ENCODE data around the gene STPG1.
"Not testable (repeated sequence)": the region's sequence is repeated elsewhere in the genome, so short reads cannot be mapped to it uniquely, and the experiment has no call there.

The STPG1 gene

DNA sequence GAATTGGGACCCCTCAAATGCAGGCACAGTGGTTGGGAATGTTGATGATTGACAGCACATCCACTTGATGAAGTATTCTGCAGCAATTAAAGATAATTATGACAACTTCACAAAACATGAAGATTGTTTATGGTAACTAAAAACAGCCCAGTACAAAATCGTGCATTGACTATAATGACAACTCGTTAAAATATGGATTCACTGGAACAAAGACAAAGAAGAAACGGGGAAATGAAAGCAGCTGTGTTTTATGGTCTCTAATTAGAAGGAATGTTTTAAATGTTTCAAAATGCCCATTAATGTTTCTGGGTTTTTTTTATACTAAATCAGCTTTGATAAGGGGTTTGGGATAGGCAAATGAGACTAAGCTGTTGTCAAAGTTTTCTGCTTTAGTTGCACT is 38.2 kb upstream of the STPG1 start:
- TF ChIP-seq, protein P1, sequence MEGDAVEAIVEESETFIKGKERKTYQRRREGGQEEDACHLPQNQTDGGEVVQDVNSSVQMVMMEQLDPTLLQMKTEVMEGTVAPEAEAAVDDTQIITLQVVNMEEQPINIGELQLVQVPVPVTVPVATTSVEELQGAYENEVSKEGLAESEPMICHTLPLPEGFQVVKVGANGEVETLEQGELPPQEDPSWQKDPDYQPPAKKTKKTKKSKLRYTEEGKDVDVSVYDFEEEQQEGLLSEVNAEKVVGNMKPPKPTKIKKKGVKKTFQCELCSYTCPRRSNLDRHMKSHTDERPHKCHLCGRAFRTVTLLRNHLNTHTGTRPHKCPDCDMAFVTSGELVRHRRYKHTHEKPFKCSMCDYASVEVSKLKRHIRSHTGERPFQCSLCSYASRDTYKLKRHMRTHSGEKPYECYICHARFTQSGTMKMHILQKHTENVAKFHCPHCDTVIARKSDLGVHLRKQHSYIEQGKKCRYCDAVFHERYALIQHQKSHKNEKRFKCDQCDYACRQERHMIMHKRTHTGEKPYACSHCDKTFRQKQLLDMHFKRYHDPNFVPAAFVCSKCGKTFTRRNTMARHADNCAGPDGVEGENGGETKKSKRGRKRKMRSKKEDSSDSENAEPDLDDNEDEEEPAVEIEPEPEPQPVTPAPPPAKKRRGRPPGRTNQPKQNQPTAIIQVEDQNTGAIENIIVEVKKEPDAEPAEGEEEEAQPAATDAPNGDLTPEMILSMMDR (IDR thresholded peaks at IDR 0.05), result no peak
- TF ChIP-seq ZFX (IDR thresholded peaks at IDR 0.05; ENCODE audit: borderline replicate concordance), result no peak
- H3K27ac ChIP-seq, result no peak overlapping the region

DNA sequence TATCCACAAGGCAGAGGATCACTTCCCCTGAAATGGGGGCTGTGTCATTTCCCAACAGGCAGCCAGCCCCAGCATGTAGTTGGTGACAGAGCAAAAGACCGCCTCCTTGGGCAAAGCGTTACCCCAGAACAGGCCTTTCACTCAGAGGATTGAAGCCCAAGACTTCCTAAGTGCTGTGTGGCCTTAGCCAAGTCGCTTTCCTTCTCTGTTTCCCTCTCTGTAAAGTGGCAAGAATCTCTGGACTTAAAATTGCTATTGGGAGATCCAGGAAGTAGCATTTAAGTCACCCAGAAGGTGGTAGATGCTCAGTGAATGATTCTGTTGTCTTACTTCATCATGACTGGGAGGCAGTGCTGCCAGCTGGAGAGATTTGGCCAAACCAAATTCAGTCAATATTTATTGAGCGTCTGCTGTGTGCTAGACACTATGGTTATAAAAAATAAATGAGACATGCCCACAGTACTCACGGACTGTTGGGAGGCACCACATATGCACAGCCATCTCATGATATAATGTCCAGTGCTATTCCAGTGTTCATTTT is 37.3 kb upstream of the STPG1 start:
- H3K27ac ChIP-seq, result no peak overlapping the region
- no peak for TF ChIP-seq ZFX (IDR thresholded peaks at IDR 0.05; ENCODE audit: borderline replicate concordance)
- TF ChIP-seq, protein P1 (IDR thresholded peaks at IDR 0.05), result no peak

DNA sequence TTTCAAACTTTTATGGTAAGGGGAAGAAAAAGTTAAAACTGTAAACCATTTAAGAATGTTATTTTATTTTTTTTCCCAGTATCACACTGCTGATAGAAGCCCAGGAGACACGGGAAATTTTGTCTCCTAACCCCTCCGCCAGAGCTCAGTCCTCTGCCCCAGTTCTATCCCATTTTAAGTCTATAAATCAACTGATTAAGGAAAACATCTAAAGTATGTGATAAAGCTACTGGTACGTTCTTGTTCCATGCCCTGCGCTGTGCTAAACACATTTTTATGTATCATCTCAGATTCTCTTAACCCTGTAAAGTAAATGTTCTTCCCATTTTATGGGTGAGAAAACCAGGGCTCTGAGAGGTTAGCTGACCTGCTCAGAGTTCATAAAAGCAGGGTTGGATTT is 36.7 kb upstream of the STPG1 start:
- no peak overlapping the region for H3K27ac ChIP-seq
- no peak for TF ChIP-seq ZFX (IDR thresholded peaks at IDR 0.05; ENCODE audit: borderline replicate concordance)
- TF ChIP-seq, protein P1 (IDR thresholded peaks at IDR 0.05), result no peak

DNA sequence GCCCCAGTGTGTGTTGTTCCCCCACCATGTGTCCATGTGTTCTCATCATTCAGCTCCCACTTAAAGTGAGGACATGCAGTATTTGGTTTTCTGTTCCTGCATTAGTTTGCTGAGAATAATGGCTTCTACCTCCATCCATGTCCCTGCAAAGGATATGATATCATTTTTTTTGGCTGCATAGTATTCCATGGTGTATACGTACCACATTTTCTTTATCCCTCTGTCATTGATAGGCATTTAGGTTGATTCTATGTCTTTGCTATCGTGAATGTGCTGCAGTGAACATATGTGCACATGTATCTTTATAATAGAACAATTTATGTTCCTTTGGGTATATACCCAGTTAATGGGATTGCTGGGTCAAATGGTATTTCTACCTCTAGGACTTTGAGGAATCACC is 32.9 kb upstream of the STPG1 start:
- H3K27ac ChIP-seq, result not testable (repeated sequence)

DNA sequence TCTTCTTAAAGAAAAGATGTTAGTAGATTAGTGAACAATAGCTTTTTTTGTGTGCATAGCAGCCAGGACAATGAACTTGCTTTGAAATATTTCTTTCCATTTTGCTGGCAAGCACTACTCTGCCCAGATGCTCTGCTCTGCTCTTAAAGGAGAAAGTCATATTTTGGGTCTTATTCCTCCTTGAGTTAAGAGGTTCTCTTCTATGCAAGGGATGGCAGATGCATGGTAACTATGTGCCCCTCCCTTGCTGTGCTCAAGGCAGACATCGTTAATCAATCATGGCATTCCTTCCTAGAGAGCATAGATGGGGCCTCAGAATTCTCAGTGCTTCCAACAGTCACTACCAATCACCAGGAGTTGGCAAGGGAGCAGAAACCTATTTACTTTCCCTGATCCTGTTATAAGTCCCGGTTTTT is 29.7 kb upstream of the STPG1 start:
- no peak overlapping the region for H3K27ac ChIP-seq
- TF ChIP-seq, protein P1 (IDR thresholded peaks at IDR 0.05), result no peak
- no peak for TF ChIP-seq ZFX (IDR thresholded peaks at IDR 0.05; ENCODE audit: borderline replicate concordance)

DNA sequence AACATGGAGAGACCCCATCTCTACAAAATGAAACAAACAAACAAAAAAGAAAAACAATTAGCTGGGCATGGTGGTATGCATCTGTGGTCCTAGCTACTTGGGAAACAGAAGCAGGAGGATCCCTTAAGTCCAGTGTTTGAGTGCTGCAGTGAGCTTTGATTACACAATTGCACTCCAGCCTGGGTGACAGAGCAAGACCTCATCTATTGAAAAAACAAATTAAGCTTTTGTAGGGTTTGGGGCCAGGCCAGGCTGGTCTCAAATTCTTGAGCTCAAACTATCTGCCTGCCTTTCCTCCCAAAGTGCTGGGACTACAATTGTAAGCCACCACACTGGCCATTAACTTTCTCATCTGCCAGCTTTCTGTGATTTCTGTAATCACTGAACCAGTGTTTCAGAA is 29.2 kb upstream of the STPG1 start:
- no peak for TF ChIP-seq ZFX (IDR thresholded peaks at IDR 0.05; ENCODE audit: borderline replicate concordance)
- TF ChIP-seq, protein P1 (IDR thresholded peaks at IDR 0.05), result no peak
- H3K27ac ChIP-seq, result no peak overlapping the region

DNA sequence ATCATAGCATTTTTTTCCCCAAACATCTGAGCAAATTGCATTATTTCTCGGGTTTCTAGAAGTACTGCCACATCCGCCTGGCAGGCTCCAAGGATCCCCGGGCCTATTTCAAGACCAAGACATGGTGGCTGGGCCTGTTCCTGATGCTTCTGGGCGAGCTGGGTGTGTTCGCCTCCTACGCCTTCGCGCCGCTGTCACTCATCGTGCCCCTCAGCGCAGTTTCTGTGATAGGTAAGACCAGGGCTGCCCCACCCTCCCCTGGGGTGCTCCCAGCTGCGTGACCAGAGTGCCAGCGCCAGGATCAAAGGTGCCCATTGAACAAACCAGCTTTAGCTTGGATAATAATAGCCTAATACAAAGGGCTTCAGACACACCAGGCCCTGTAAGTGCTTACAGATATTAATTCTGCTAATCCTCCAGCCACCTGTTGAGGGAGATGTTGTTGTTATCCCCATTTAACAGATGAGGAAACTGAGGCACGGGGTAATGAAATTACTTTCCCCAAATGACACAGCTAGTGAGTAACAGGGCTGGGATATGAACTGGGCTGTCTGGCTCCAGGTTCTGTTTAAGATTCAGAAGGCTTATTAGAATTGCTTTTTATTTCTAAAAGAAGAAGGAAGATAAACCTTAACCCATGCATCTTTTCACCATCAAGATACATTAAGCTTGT is 28.6 kb upstream of the STPG1 start:
- H3K27ac ChIP-seq, result no peak overlapping the region
- TF ChIP-seq, protein P1 (IDR thresholded peaks at IDR 0.05), result no peak
- no peak for TF ChIP-seq ZFX (IDR thresholded peaks at IDR 0.05; ENCODE audit: borderline replicate concordance)

DNA sequence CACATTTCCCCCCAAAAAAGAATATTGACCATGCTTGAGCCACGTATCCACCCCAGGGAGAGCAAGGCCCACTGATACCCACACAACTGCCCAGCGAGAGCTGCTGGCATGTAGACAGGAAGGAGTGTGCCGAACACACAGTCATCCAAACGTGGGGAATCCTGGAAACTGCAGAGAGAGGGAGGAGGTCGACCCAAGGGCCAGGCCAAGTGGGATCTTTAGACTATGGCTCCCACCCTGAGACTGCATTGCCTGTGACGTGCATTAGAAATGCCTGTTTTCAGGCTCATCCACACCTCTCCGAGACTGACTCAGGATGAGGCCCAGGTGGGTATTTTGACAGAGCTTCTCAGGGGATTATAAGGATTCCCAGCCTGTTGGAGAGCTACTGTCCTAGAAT is 27.9 kb upstream of the STPG1 start:
- H3K27ac ChIP-seq, result no peak overlapping the region
- TF ChIP-seq, protein P1 (IDR thresholded peaks at IDR 0.05), result no peak
- TF ChIP-seq ZFX (IDR thresholded peaks at IDR 0.05; ENCODE audit: borderline replicate concordance), result no peak
